ENCODE measurements around the gene WDR75. TPM values are rescaled to one million over a fixed set of nuclear protein-coding genes. Genes with fewer than 3 reads are reported as not detected.

The WDR75 gene
- total and polyA plus RNA-seq, 12 donors = 11.8 to 19.2 (median 16.6) TPM

- no peak for TF ChIP-seq CTCF (IDR thresholded peaks at IDR 0.05)
- Histone ChIP-seq H3K27me3 (no peaks in the 10 kb centered on the region), H3K27ac (no peak overlapping the region), H3K9me3 (peaks cover 0 to 5% (median 0%) of the 10 kb centered on the region in 11 donors), H3K4me1 (peaks cover 0 to 12% (median 0%) of the 10 kb centered on the region in 9 donors), H3K4me3 (no peak overlapping the region), H3K36me3 (no peaks in the 10 kb centered on the region)
- DNase-seq (no peak), ATAC-seq (no peak)
- intact Hi-C loops (cut with DNase I) = no loop called here
- 84 to 85% methylated on average over 5 of the region's 5 CpGs for WGBS, 2 donors
These were observed 63.0 kb downstream of the WDR75 start for GRCh38 chr2:189504238-189504637.

GRCh38 chr2:189505492-189505891 is 64.2 kb downstream of the WDR75 start:
- 74 to 83% methylated on average over 2 of the region's 2 CpGs for WGBS, 2 donors
- DNase-seq (no peak), ATAC-seq (no peak)
- intact Hi-C loops (cut with DNase I) = no loop called here
- Histone ChIP-seq H3K4me1 (peaks cover 0 to 12% (median 0%) of the 10 kb centered on the region in 9 donors), H3K36me3 (no peaks in the 10 kb centered on the region), H3K27me3 (no peaks in the 10 kb centered on the region), H3K27ac (no peak overlapping the region), H3K9me3 (peaks cover 0 to 8% (median 0%) of the 10 kb centered on the region in 11 donors), H3K4me3 (no peak overlapping the region)
- peak in 1 of 9 donors; percentile 19 for TF ChIP-seq CTCF (IDR thresholded peaks at IDR 0.05)

GRCh38 chr2:189506514-189506976 is 65.3 kb downstream of the WDR75 start:
- Histone ChIP-seq H3K4me3 (no peak overlapping the region), H3K27ac (no peak overlapping the region), H3K27me3 (no peaks in the 10 kb centered on the region), H3K9me3 (peaks cover 0 to 8% (median 0%) of the 10 kb centered on the region in 11 donors), H3K4me1 (peaks cover 0 to 12% (median 0%) of the 10 kb centered on the region in 9 donors), H3K36me3 (no peaks in the 10 kb centered on the region)
- ATAC-seq (peak in 2 of 8 donors; percentile 41 to 52), DNase-seq (no peak)
- no peak for TF ChIP-seq CTCF (IDR thresholded peaks at IDR 0.05)
- intact Hi-C loops (cut with DNase I) = no loop called here
- WGBS, 2 donors = 64 to 68% methylated on average over 3 of the region's 3 CpGs

GRCh38 chr2:189511210-189511959 is 70.1 kb downstream of the WDR75 start:
- ATAC-seq (no peak), DNase-seq (no peak)
- H3K27me3 ChIP-seq = no peaks in the 10 kb centered on the region
- intact Hi-C loops (cut with DNase I) = loop anchor here in 1 of 10 donors (10.0 kb wide), 1 partner anchor 63 kb away; no protein-coding TSS in a partner anchor
- WGBS, 2 donors = 91 to 96% methylated on average over 2 of the region's 2 CpGs
- H3K9me3 ChIP-seq = peaks cover 0 to 8% (median 0%) of the 10 kb centered on the region in 11 donors
- no peaks in the 10 kb centered on the region for H3K36me3 ChIP-seq
- TF ChIP-seq CTCF (IDR thresholded peaks at IDR 0.05) = no peak
- H3K4me1 ChIP-seq = peaks cover 0 to 32% (median 0%) of the 10 kb centered on the region in 9 donors
- H3K27ac ChIP-seq = peak overlapping the region in 1 of 10 donors; percentile 16
- H3K4me3 ChIP-seq = no peak overlapping the region
